Stimulated activated CD4-positive, alpha-beta T cell treated with anti-CD3 and anti-CD28 coated beads, Interleukin-4, amount 100 ng/mL, for 4 hours (primary cell): Measurements from ENCODE around the gene DIPK2A.

Experiments
- DNase-seq, 2 experiments: peaks; one replicate each; pipeline ENCODE4 v3.0.0-alpha.2; 2020

DIPK2A gene

GRCh38 chr3:143974271-143975238, 2.9 kb downstream of the DIPK2A start:
- no peak for DNase-seq

- DNase-seq: no peak
Measured at GRCh38 chr3:143975554-143976152, 4.0 kb downstream of the DIPK2A start.

DNA sequence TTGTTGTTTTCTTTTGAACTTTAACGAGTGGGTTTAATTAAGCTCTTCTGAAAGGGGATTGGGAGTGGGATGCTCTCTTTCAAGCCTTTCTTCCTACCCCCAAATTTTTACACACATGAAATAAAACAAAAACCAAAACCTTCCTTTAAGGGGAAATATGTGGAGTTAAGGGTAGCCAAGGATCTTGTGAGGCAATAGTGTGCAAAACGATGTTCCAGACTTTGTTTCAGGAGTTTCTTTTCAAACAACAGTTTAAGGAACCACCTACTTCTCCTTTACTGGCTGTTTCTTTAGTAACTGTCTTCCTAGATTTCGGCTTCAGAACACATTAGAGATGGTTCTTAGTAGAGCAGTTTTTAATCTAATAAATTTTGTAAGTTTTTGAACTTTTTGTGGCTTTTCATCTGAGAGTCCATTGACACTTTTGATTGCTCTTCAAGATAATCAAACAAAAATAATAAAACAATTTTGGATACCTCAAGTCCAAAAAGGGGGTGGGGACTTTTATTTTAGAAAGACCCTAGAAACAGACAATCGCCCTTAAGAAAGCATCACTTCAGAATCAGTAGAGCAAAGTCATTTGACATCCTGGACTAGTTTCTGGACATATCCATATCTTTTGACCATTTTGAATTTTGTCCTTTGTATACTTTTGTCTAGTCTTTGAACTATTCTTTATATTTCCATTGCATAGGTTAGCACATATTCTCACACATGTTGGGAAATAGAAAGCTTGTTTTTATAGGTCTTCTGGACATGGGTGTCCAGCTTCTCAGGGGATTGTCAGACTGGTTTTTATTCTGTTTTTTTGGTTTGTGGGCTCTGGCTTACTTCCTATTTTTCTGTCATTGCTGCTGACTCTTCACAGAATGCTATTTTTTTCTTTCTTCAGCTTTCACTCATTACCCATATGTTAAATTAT, 6.0 kb downstream of the DIPK2A start:
- DNase-seq: no peak

DNA sequence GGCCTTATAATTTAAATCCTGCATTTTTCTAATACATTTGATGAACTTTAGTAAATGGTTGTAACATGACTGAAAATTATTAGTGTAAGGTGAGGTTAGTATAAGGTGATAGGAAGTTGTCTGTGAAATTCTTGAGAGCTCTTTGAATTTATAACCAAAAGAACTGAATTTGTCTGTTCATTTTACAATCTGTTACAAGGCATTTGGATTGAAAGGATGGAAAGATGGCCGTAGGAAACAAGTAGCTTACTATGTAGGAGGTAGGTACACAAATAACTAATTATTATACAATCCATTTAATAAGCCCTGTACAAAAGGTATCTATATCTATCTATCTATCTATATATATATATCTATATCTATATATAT, 6.6 kb downstream of the DIPK2A start:
- DNase-seq: no peak

DNA sequence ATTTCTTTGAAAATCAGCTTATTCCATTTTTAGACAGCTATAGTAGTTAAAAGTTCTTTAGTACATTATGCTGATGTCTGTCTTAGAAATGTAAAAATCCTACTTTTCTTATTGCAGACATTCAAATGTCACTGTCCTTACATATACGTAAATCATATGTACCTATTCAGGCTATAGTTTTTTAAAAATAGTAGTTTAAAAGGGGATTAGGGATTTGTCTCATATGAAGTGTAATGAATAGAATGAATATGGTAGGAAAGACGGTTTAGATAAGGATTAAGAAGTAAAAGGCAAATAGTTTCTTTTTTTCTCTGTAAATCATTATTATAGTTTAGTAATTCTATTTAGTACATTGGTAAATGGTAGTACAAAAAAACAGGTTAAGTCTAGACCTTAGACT, 7.4 kb downstream of the DIPK2A start:
- DNase-seq: no peak

GRCh38 chr3:143979813-143980212, 8.2 kb downstream of the DIPK2A start:
- no peak for DNase-seq

DNA sequence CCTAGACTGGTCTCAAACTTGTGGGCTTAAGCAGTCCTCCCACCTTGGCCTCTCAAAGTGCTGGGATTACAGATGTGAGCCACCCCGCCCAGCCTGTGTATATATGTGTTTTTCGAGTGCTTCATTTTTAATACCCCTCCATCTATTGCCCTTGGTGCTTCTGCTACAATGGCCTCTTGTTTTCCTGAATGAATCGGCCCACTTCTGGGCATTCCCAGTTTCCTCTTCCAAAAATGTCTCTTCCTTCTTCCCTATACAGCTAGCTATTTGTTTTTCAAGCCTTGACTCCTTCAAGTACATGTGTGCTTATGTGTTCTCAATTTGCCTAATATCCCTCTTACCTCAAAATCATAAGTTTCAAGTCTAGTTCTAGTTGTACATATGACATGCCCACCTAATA, 16.7 kb downstream of the DIPK2A start:
- DNase-seq: no peak

DNA sequence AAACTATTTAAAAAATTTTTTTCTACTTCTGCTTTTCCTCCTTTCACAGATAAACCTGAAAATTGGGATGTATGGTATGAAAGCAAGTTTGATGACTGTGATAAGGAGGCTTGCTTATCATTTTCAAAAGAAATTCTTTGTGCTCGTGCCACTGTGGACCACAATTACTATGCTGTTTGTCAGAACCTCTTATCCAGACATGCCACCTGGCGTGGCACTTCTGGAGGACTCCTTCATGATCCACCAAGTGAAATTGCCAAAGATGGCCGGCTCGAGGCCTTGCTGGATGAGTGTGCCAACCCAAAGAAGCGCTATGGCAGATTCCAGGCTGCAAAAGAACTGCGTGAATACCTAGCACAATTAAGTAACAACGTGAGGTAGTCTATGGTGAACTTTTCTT, 17.8 kb downstream of the DIPK2A start:
- DNase-seq: no peak

GRCh38 chr3:143991713-143992112, 20.1 kb downstream of the DIPK2A start:
- no peak for DNase-seq

- no peak for DNase-seq
Measured at GRCh38 chr3:143998266-143998665, 26.6 kb downstream of the DIPK2A start.

- no peak for DNase-seq
Measured at GRCh38 chr3:144003051-144003450, 31.4 kb downstream of the DIPK2A start.

GRCh38 chr3:144010371-144010770, 38.7 kb downstream of the DIPK2A start:
- DNase-seq: no peak

DNA sequence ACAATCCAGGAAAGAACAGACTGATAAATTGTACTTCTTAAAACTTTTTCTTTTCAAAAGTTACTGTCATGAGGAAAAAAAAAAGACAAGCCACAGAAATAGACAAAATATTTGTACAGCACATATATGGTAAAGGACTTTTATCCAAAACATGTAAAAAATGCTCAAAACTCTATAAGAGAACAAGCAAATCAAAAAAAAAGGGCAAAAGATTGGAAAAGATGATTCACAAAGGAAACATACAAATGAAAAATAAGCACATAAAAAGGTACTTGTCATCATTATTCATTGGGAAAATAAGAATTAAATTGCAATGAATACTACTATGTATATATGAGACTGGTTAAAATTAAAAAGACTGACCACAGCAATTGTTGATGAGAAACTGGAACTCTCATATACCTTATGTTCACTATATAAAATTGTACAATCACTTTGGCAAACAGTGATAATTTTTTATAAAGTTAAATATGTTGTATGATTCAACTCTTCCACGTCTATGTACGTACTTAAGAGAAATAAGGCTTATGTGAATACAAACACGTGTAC, 39.7 kb downstream of the DIPK2A start:
- no peak for DNase-seq

DNA sequence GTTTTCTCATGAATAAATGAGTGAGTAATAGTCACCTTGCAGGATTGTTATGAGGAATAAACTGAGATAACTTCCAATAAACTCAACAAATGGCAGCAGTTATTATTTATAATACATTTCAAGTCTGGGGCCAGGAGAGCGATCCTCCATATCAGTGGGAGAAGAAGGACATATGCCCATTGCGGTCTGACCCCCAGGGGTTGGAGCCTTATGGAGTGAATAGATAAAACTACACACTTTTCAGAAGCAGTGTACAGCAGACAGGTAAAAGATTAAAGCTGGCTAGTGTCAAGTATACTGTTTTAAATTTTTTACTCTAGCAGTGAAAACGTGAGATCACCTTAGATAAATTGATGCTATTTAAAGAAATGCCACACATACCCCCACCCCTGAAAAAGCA, 43.5 kb downstream of the DIPK2A start:
- DNase-seq: no peak

- DNase-seq: no peak
Measured at GRCh38 chr3:144018776-144019175, 47.2 kb downstream of the DIPK2A start.
